HG02840 (cell line): ENCODE results near the gene DNAH8.
"Not testable (repeated sequence)": the region's sequence is repeated elsewhere in the genome, so short reads cannot be mapped to it uniquely, and the experiment has no call there.

Experiments
- ATAC-seq: cut with Tn5 transposase; IDR thresholded peaks from one replicate; pipeline ENCODE4 v1.9.1; 2021; ENCODE audit warnings: mild to moderate bottlenecking, moderate library complexity, moderate number of reproducible peaks; ENCODE audit not compliant: unreplicated experiment, low FRiP score

DNAH8 gene

GRCh38 chr6:38882157-38882556 is 167.0 kb downstream of the DNAH8 start:
- ATAC-seq: no peak

- ATAC-seq: no peak
Measured at GRCh38 chr6:38897507-38897906, 182.4 kb downstream of the DNAH8 start.

- no peak for ATAC-seq
Measured at GRCh38 chr6:38901802-38902522, 186.9 kb downstream of the DNAH8 start.

GRCh38 chr6:38906582-38906981 is 191.5 kb downstream of the DNAH8 start:
- no peak for ATAC-seq

- no peak for ATAC-seq
Measured at GRCh38 chr6:38907264-38907663, 192.2 kb downstream of the DNAH8 start.

GRCh38 chr6:38909015-38909730 is 194.1 kb downstream of the DNAH8 start:
- no peak for ATAC-seq

GRCh38 chr6:38910207-38910606 is 195.1 kb downstream of the DNAH8 start:
- ATAC-seq: no peak

GRCh38 chr6:38912378-38912777 is 197.3 kb downstream of the DNAH8 start:
- no peak for ATAC-seq

- ATAC-seq: no peak
Measured at GRCh38 chr6:38915205-38915925, 200.3 kb downstream of the DNAH8 start.

GRCh38 chr6:38921540-38921939 is 206.4 kb downstream of the DNAH8 start:
- ATAC-seq: not testable (repeated sequence)

GRCh38 chr6:38924791-38925509 is 209.8 kb downstream of the DNAH8 start:
- no peak for ATAC-seq

- no peak for ATAC-seq
Measured at GRCh38 chr6:38929560-38929959, 214.4 kb downstream of the DNAH8 start.

- no peak for ATAC-seq
Measured at GRCh38 chr6:38933426-38933825, 218.3 kb downstream of the DNAH8 start.

GRCh38 chr6:38935051-38935450 is 219.9 kb downstream of the DNAH8 start:
- no peak for ATAC-seq

- ATAC-seq: no peak
Measured at GRCh38 chr6:38937839-38938613, 222.9 kb downstream of the DNAH8 start.

- ATAC-seq: no peak
Measured at GRCh38 chr6:38938741-38939140, 223.6 kb downstream of the DNAH8 start.

GRCh38 chr6:38942442-38942841 is 227.3 kb downstream of the DNAH8 start:
- no peak for ATAC-seq

- ATAC-seq: no peak
Measured at GRCh38 chr6:38942965-38943364, 227.9 kb downstream of the DNAH8 start.

- no peak for ATAC-seq
Measured at GRCh38 chr6:38943964-38944363, 228.9 kb downstream of the DNAH8 start.

- no peak for ATAC-seq
Measured at GRCh38 chr6:38944655-38945279, 229.7 kb downstream of the DNAH8 start.
